NCI-H1694 (cell line): Measurements from ENCODE around the gene CABCOCO1.
"Not testable (repeated sequence)": the region's sequence is repeated elsewhere in the genome, so short reads cannot be mapped to it uniquely, and the experiment has no call there.

Experiments used
- DNase-seq: peaks from one replicate; lab custom pipeline; 2025; lab: John Stamatoyannopoulos, UW

Gene CABCOCO1

GRCh38 chr10:61642676-61643075 is 20.1 kb upstream of the CABCOCO1 start:
- DNase-seq: no peak

- DNase-seq: peak; percentile 2
Measured at GRCh38 chr10:61643316-61643751, 19.4 kb upstream of the CABCOCO1 start.

GRCh38 chr10:61653699-61654098 is 9.0 kb upstream of the CABCOCO1 start:
- DNase-seq: no peak

DNA sequence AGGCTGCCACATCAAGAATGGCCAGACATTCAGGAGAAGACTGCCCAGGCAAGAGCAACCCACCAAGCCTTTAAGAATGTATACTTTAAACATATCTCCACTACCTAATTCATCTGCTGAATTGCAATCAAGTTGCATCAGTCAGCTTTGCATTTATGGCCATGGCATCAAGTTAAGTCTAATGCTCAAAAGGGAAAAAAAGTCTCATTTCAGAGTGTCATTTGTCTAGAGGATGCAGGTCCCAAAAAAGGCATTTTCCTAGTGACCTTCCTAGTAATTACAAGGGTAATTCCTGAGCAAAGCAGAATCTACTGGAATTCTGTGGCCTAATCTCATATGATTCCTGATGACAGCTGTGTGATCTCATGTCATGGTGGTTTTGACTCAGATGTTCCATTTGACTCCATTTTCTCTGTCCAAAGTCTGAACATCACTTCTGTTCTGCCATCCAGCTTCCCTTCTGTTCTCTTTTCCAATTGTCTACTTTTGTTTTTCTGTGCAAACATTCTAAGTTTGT is 7.3 kb upstream of the CABCOCO1 start:
- DNase-seq: no peak

- no peak for DNase-seq
Measured at GRCh38 chr10:61663466-61663865, 737 bp downstream of the CABCOCO1 start.

DNA sequence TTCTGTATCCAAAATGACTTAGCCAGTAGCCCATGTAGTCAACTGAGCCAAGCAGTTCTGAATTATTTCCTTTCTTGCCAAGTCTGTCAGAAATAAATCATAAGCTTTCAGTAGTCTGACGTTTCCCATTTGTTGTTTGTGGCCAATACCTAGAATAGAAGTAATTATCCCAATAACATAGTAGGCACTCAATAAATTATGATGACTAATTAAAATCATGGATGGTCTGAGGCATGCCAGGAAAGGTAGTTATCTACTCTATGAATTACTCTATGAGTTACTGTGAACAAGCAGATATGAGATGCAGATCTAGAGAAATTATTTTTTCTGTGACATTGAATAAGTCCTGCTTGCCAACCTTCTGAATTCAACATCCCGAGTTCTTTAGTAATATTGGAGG is 2.3 kb downstream of the CABCOCO1 start:
- DNase-seq: no peak

DNA sequence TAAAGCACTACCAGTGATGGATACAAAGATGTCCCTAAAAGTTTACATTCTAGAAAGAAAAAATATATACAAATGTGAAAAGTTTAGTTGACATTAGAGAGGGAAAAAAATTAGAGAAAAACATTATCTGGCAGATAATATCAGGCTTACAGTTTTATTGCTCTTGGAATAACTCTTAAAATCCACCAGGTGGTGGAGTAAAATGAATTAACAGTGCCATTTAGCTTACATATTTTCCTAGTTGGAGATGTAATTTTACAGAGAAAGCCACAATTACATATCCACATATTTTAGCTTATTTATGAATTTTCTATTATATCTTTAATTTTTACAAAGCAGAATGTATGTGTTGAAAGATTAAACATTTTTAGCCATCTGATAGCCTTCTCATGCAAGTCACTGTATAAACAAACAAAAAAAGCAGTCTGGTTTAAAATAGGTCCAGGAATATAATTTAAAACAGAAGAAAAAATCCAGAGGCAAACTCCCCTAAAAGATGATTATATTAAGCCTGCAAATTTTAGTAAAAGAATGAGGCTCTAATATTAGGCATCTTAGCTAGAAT is 6.5 kb downstream of the CABCOCO1 start:
- no peak for DNase-seq

- DNase-seq: no peak
Measured at GRCh38 chr10:61669849-61670248, 7.1 kb downstream of the CABCOCO1 start.

DNA sequence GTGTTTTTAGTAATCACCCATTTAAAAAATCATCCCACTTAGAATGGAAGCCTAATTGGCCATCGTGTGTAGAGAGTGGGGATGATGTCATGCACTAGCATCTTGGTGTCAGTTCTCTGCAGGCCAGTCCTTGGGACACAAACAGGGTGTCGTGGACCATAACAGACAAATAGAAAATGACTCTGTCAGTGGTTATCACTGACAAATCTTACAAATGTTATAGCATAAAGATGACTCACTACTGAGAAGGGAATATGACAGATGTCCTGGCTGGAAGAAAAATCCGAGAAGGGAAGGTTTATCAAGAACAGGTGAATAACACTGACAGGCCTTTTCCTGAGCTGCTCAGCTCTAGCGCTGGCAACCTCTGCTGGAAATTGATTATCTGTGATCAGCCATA is 10.6 kb downstream of the CABCOCO1 start:
- no peak for DNase-seq

DNA sequence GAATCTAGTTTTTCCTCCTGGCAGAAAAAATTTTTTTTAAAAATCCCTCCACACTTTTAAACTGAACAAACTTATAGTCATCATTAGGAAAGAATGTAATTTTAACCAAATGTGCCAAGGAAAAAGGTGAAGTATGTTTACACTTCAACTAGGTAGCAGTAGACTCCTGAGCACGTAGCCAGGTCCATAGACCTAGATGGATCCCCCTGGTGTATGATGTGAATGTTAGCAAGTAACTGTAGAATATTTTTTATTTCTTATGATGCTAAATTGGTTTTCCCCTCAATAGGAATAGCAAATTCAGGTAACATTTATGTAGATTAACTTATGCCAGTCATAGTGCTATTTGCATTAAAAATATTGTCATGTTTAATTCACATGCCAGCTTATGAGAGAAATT is 19.6 kb downstream of the CABCOCO1 start:
- DNase-seq: no peak

DNA sequence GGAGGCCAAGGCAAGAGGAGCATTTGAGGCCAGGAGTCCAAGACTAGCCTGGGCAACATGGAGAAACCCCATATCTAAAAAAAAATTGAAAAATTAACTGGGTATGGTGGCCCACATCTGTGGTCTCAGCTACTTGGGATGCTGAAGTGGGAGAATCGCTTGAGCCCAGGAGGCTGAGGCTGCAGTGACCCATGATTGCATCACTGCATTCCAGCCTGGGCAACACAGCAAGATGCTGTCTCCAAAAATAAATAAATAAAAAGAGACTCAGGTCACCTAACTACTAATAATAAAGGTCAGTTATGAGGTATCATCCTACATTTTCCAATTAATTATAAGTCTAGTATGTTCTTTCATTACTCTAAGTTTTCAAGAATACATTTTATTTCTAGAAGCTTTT is 20.6 kb downstream of the CABCOCO1 start:
- DNase-seq: no peak

GRCh38 chr10:61684894-61685507 is 22.3 kb downstream of the CABCOCO1 start:
- no peak for DNase-seq

DNA sequence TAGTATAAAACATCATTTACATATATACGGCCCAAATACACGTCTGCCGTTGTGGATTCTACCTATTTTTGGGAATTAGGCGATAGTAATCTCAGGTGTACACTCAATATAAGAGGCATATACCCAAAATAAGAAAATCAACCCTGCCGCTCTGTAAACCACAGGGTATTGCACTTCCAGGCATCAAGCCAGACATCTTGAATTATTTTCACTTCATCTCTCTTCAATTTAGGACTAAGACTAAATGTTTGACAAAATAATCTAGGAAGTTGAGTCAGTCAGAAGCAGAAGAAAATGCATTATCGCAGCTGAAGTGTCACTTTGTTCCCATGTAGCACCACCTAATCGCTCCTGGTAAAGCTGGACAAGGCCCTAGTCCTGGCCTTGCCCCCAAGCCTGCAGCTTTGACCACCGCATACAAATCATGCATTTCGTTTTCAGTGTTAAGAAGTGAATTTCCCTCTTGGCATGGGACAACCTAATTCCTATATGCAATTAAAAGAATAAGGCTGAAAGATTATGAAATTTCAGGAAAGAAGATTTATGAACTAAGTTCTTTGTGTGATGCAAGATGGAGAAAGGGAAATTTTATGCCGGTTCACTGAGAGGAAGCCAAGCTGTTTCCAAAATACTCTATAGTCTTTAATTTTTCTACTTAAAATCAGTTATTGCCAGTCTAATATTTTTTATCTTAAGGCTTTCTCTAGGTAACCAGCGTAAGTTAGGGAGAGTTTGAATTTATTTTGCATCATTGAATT is 26.0 kb downstream of the CABCOCO1 start:
- DNase-seq: no peak

- DNase-seq: not testable (repeated sequence)
Measured at GRCh38 chr10:61691667-61692066, 28.9 kb downstream of the CABCOCO1 start.

DNA sequence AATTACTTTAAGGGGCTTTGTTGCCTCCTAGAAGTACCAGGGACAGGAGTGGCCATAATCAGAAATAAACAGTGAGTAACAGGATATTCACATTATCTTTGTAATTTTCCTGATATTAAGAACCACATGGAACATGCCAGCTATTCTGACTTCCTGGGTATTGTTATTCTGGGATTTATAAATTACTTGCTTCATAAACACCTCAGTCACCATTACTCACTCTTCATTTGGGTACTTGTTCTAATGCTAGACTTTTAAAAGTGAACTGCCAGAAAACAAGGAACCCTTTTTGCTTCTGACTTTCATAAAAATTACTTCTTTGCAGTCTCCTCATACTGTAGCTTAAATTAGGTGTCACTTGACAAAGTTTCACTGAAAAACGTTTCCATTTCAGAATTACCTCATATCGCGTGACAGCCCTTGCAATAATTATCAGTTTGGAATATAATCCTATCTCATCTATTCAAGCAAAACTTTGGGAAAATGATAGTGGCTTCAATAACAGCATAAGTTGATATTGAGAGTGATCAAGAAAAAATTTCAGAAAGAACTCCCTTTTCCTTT is 29.8 kb downstream of the CABCOCO1 start:
- DNase-seq: no peak

DNA sequence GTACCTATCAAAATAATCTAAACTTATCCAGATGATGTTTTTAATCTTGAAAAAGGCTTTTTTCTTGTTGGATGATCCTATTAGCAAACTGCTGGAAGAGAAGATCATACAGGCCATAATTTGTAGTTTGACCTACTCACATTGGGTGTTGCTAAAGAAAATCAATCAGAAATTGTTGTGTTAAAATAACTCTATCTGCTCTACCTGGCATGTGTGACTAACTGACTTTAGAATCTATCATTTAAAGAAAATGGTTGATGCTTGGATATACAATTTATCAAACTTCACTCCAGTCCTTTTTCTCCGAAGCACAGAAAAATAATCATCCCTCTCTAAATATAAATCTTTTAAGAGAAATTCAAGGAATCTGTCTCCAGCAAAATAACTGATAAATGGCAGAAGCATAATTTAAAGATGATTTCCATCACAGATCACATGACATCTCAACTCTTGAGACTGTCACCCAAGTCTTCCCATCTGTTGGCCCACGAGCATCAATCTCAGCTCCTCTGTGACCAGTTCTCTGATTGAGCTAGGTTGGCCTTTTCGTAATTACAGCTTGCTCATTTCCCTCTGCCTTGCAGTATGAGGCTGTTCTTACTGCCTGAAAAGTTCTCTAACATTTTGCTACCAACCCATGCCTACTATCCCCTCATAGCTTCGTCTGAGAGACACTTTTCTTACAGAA is 36.4 kb downstream of the CABCOCO1 start:
- no peak for DNase-seq

GRCh38 chr10:61701055-61701705 is 38.5 kb downstream of the CABCOCO1 start:
- DNase-seq: no peak

- DNase-seq: no peak
Measured at GRCh38 chr10:61701706-61702105, 39.0 kb downstream of the CABCOCO1 start.

- DNase-seq: no peak
Measured at GRCh38 chr10:61702584-61702983, 39.9 kb downstream of the CABCOCO1 start.

- DNase-seq: no peak
Measured at GRCh38 chr10:61705022-61705613, 42.4 kb downstream of the CABCOCO1 start.

- no peak for DNase-seq
Measured at GRCh38 chr10:61708846-61709245, 46.1 kb downstream of the CABCOCO1 start.
